Trophoblast cell (in vitro differentiated cells and primary cell): ENCODE measurements around the gene EPX. TPM values are rescaled to one million over a fixed set of nuclear protein-coding genes. Genes with fewer than 3 reads are reported as not detected.
"Not testable (repeated sequence)": the region's sequence is repeated elsewhere in the genome, so short reads cannot be mapped to it uniquely, and the experiment has no call there.

ENCODE experiments used
- DNase-seq, 2 donors: peaks; one replicate each; pipeline ENCODE4 v3.0.0-alpha.2; 2016
- H2AFZ ChIP-seq: 2 replicates; pipeline ENCODE4 v1.6.1; 2013; ENCODE audit warnings: low read length, moderate library complexity, mild to moderate bottlenecking; ENCODE audit not compliant: insufficient read depth, poor library complexity
- H2AK5ac ChIP-seq: 2 replicates; pipeline ENCODE4 v1.6.1; 2013; ENCODE audit warnings: mild to moderate bottlenecking, low read length
- H2BK120ac ChIP-seq: 2 replicates; pipeline ENCODE4 v1.6.1; 2013; ENCODE audit warnings: low read length, mild to moderate bottlenecking, moderate library complexity; ENCODE audit not compliant: insufficient read depth, poor library complexity
- H2BK12ac ChIP-seq: 2 replicates; pipeline ENCODE4 v1.6.1; 2013; ENCODE audit warnings: mild to moderate bottlenecking, low read length, moderate library complexity
- H2BK5ac ChIP-seq: 2 replicates; pipeline ENCODE4 v1.6.1; 2013; ENCODE audit warnings: low read length, low read depth, moderate library complexity, mild to moderate bottlenecking; ENCODE audit not compliant: poor library complexity
- H3K14ac ChIP-seq: 2 replicates; pipeline ENCODE4 v1.6.1; 2013; ENCODE audit warnings: mild to moderate bottlenecking, low read length
- H3K18ac ChIP-seq: 2 replicates; pipeline ENCODE4 v1.6.1; 2013; ENCODE audit warnings: mild to moderate bottlenecking, low read length
- H3K23ac ChIP-seq: 2 replicates; pipeline ENCODE4 v1.6.1; 2013; ENCODE audit warnings: low read length
- H3K27ac ChIP-seq: 2 replicates; pipeline ENCODE4 v1.5.1; 2013; ENCODE audit warnings: low read depth, mild to moderate bottlenecking, inconsistent platforms, low read length, moderate library complexity
- H3K27me3 ChIP-seq: 2 replicates; pipeline ENCODE4 v1.6.1; 2013; ENCODE audit warnings: inconsistent platforms, mild to moderate bottlenecking, low read length, moderate library complexity; ENCODE audit not compliant: insufficient read depth
- H3K36me3 ChIP-seq, 2 experiments: 1 replicate in 1 of 2; 2 replicates in 1 of 2; pipeline ENCODE4 v1.6.1; 2013; ENCODE audit warnings: low read length in 2 of 2, mild to moderate bottlenecking in 2 of 2, moderate library complexity in 1 of 2; ENCODE audit not compliant: insufficient read depth in 2 of 2, control insufficient read depth in 1 of 2
- H3K4ac ChIP-seq: 2 replicates; pipeline ENCODE4 v1.6.1; 2013; ENCODE audit warnings: low read depth, mild to moderate bottlenecking, low read length, moderate library complexity
- H3K4me1 ChIP-seq, 2 experiments: 1 replicate in 1 of 2; 2 replicates in 1 of 2; pipeline ENCODE4 v1.6.1; 2013; ENCODE audit warnings: low read length in 2 of 2, mild to moderate bottlenecking in 2 of 2, moderate library complexity in 1 of 2; ENCODE audit not compliant: insufficient read depth in 2 of 2, control insufficient read depth in 1 of 2
- H3K4me2 ChIP-seq: 2 replicates; pipeline ENCODE4 v1.6.1; 2013; ENCODE audit warnings: inconsistent platforms, mild to moderate bottlenecking, low read length, moderate library complexity
- H3K4me3 ChIP-seq: 2 replicates; pipeline ENCODE4 v1.5.1; 2013; ENCODE audit warnings: mild to moderate bottlenecking, low read depth, low read length, inconsistent platforms
- H3K79me1 ChIP-seq: one replicate; pipeline ENCODE4 v1.6.1; 2013; ENCODE audit warnings: low read length
- H3K79me2 ChIP-seq: 2 replicates; pipeline ENCODE4 v1.6.1; 2013; ENCODE audit warnings: low read length, mild to moderate bottlenecking; ENCODE audit not compliant: control insufficient read depth, insufficient read depth, poor library complexity
- H3K9ac ChIP-seq: 2 replicates; pipeline ENCODE4 v1.6.1; 2013; ENCODE audit warnings: mild to moderate bottlenecking, low read length
- H3K9me3 ChIP-seq: 2 replicates; pipeline ENCODE4 v1.6.1; 2013; ENCODE audit warnings: low read depth, mild to moderate bottlenecking, control low read depth, inconsistent platforms, low read length; ENCODE audit not compliant: insufficient read depth
- H4K12ac ChIP-seq: 2 replicates; pipeline ENCODE4 v1.6.1; 2013; ENCODE audit warnings: low read depth, mild to moderate bottlenecking, low read length, moderate library complexity
- H4K8ac ChIP-seq: 2 replicates; pipeline ENCODE4 v1.6.1; 2013; ENCODE audit warnings: low read depth, mild to moderate bottlenecking, low read length, moderate library complexity
- H4K91ac ChIP-seq: one replicate; pipeline ENCODE4 v1.6.1; 2013; ENCODE audit warnings: low read depth, mild to moderate bottlenecking, low read length, moderate library complexity
- WGBS: extraction: QIAGEN DNeasy Blood & Tissue Kit; methylation state at CpG from one replicate; pipeline ENCODE4 v1.1.7; 2013; ENCODE audit warnings: missing lambda C conversion rate; ENCODE audit not compliant: insufficient read length, insufficient coverage; ENCODE audit errors: extremely low coverage; 5-methylcytosine and 5-hydroxymethylcytosine counted together
- polyA plus RNA-seq: library from polyadenylated mRNA; stranded (reverse); fragments of 200-250 nt; gene quantifications from 2 replicates; pipeline ENCODE4 v1.2.3, GENCODE V29; 2013

The EPX gene, protein sequence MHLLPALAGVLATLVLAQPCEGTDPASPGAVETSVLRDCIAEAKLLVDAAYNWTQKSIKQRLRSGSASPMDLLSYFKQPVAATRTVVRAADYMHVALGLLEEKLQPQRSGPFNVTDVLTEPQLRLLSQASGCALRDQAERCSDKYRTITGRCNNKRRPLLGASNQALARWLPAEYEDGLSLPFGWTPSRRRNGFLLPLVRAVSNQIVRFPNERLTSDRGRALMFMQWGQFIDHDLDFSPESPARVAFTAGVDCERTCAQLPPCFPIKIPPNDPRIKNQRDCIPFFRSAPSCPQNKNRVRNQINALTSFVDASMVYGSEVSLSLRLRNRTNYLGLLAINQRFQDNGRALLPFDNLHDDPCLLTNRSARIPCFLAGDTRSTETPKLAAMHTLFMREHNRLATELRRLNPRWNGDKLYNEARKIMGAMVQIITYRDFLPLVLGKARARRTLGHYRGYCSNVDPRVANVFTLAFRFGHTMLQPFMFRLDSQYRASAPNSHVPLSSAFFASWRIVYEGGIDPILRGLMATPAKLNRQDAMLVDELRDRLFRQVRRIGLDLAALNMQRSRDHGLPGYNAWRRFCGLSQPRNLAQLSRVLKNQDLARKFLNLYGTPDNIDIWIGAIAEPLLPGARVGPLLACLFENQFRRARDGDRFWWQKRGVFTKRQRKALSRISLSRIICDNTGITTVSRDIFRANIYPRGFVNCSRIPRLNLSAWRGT
- not detected in 2 replicates for polyA plus RNA-seq

DNA sequence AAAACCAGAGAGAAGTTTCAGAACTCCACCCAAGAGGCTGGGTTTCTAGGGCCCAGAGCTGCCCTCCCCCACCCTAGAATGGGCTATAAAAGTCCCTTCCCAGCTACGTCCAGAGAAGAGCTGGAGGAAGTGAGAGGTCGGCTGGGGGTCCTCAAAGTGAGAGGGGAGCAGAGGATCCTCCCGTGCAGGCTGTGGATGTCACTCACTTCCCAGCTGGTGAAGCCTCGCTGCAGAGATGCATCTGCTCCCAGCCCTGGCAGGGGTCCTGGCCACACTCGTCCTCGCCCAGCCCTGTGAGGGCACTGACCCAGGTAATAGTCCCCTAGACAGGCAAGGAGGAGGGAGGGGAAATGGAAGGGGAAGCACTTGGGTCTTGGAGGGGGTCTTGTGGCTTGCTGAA, at the start of gene EPX:
TSS of gene EPX (plus strand) at position 115 of the 400 bp plus-strand sequence. CDS start at position 236, 121 bp downstream.
- Histone ChIP-seq H3K9ac (no peak within 1 kb of the TSS), H2BK5ac (no peak within 1 kb of the TSS), H4K91ac (no peak within 1 kb of the TSS), H3K18ac (no peak within 1 kb of the TSS), H3K4me3 (no peak within 1 kb of the TSS), H2BK12ac (no peak within 1 kb of the TSS), H3K79me1 (no peaks in the 10 kb centered on the region), H2BK120ac (no peak within 1 kb of the TSS), H3K9me3 (peaks cover 3% of the 10 kb centered on the region), H3K14ac (no peak within 1 kb of the TSS), H3K27ac (no peak within 1 kb of the TSS), H3K23ac (no peak within 1 kb of the TSS), H3K27me3 (no peaks in the 10 kb centered on the region), H4K8ac (no peak within 1 kb of the TSS), H4K12ac (no peak within 1 kb of the TSS), H3K4me1 (no peaks in the 10 kb centered on the region), H2AFZ (no peak within 1 kb of the TSS), H3K4me2 (no peak within 1 kb of the TSS), H3K36me3 (no peaks in the 10 kb centered on the region), H2AK5ac (no peak within 1 kb of the TSS), H3K4ac (no peak within 1 kb of the TSS), H3K79me2 (no peaks in the 10 kb centered on the region)
- no peak for DNase-seq
- no CpG with 5 or more reads among the region's 6 CpGs for WGBS

DNA sequence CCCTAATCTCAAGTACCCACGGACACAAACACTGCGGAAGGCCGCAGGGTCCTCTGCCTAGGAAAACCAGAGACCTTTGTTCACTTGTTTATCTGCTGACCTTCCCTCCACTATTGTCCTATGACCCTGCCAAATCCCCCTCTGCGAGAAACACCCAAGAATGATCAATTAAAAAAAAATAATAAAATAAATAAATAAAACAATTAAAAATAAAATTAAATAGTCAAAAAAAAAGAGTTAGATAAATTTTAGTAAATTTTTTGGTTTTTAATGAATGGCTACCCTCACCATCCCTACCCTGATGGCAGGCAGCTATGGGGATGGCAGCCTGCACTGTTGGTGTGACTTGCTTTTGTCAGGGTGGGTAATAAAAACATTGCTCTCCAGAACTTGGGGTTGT, 49.2 kb upstream of the EPX start:
- not testable (repeated sequence) for H3K4me2 ChIP-seq, H3K36me3 ChIP-seq, H2BK12ac ChIP-seq, H3K18ac ChIP-seq, H3K4ac ChIP-seq, H2BK120ac ChIP-seq, H3K9me3 ChIP-seq, H3K79me1 ChIP-seq, H3K9ac ChIP-seq, H4K12ac ChIP-seq, H2AK5ac ChIP-seq, H3K14ac ChIP-seq, H4K8ac ChIP-seq, H3K27ac ChIP-seq, DNase-seq, H3K27me3 ChIP-seq, H4K91ac ChIP-seq, H2AFZ ChIP-seq, H3K23ac ChIP-seq, H2BK5ac ChIP-seq, H3K79me2 ChIP-seq, H3K4me3 ChIP-seq, H3K4me1 ChIP-seq
- no CpG with 5 or more reads among the region's 4 CpGs for WGBS

DNA sequence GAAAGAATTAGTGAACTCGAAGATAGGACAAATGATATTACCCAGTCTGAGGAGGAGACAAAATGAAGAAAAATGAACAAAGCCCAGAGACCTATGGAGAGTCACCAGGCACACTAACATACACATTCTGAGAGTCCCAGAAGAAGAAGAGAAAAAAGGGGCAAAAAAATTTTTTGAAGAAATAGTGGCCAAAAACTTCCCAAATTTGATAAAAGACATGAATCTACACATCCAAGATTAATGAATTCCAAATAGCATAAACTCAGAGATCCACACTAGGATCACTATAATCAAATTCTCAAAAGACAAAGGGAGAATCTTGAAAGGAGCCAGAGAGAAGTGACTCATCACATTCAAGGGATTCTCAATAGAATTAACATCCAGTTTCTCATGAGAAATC, 47.7 kb upstream of the EPX start:
- H3K36me3 ChIP-seq: no peaks in the 10 kb centered on the region
- WGBS: no CpG with 5 or more reads among the region's 1 CpG

DNA sequence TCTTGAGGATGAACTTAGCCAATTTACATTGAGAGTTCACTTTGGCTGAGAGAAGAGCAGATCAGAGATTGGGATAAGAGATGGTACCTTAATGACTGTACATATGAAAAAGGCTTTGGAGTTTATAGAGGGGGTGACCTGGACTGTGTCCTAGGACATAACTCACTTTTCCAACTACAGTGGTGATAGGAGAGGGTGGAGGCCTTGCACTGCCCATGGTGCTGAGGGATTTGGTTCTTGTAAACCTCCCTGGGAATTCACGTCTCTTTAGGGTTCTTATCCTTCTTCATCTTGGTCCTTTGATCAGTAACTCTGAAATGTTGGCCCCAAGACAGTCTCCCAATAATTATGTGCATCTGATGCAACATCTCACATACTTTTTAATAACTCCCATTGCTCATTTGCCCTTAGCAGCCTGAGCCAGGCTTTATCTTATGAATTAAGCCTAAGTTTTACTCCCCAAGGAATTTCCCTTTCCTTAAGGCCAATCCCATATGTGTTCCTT, 44.5 kb upstream of the EPX start, which contains the start of gene OR4D1:
TSS of gene OR4D1 (plus strand) at position 455 of the 505 bp plus-strand sequence. CDS start 6,770 bp downstream, outside the sequence.
- Histone ChIP-seq H4K91ac (no peak within 1 kb of the TSS), H3K79me2 (no peaks in the 10 kb centered on the region), H3K18ac (no peak within 1 kb of the TSS), H3K4me2 (no peak within 1 kb of the TSS), H3K9me3 (peaks cover 1% of the 10 kb centered on the region), H3K14ac (no peak within 1 kb of the TSS), H2BK120ac (no peak within 1 kb of the TSS), H2BK5ac (no peak within 1 kb of the TSS), H2BK12ac (no peak within 1 kb of the TSS), H2AK5ac (no peak within 1 kb of the TSS), H4K8ac (no peak within 1 kb of the TSS), H3K4me1 (no peaks in the 10 kb centered on the region), H3K9ac (no peak within 1 kb of the TSS), H3K27ac (no peak within 1 kb of the TSS), H3K23ac (no peak within 1 kb of the TSS), H3K4me3 (no peak within 1 kb of the TSS), H3K27me3 (no peaks in the 10 kb centered on the region), H3K79me1 (no peaks in the 10 kb centered on the region), H2AFZ (no peak within 1 kb of the TSS), H3K4ac (no peak within 1 kb of the TSS), H4K12ac (no peak within 1 kb of the TSS), H3K36me3 (no peaks in the 10 kb centered on the region)
- WGBS: no CpG with 5 or more reads among the region's 1 CpG
- no peak for DNase-seq

More for the DNA sequence above, 47.7 kb upstream of the EPX start:
- Histone ChIP-seq H3K4me3 (no peak overlapping the region), H3K79me1 (no peaks in the 10 kb centered on the region), H3K14ac (no peak overlapping the region), H3K18ac (no peak overlapping the region), H3K4me1 (no peaks in the 10 kb centered on the region), H2BK12ac (no peak overlapping the region), H3K27me3 (no peaks in the 10 kb centered on the region), H2BK5ac (no peak overlapping the region), H2AFZ (no peak overlapping the region), H3K4me2 (no peak overlapping the region), H2BK120ac (no peak overlapping the region), H3K27ac (no peak overlapping the region), H4K91ac (no peak overlapping the region), H4K8ac (no peak overlapping the region), H3K9ac (no peak overlapping the region), H4K12ac (no peak overlapping the region), H3K4ac (no peak overlapping the region), H3K79me2 (no peaks in the 10 kb centered on the region), H3K23ac (no peak overlapping the region), H3K9me3 (peaks cover 1% of the 10 kb centered on the region), H2AK5ac (no peak overlapping the region)
- DNase-seq: no peak
